NK-92 (cell line): ENCODE results near the gene OR10J1.

Experiments
- DNase-seq: peaks from one replicate; lab custom pipeline; 2025; ENCODE audit not compliant: unreplicated experiment; lab: John Stamatoyannopoulos, UW

OR10J1 gene

DNA sequence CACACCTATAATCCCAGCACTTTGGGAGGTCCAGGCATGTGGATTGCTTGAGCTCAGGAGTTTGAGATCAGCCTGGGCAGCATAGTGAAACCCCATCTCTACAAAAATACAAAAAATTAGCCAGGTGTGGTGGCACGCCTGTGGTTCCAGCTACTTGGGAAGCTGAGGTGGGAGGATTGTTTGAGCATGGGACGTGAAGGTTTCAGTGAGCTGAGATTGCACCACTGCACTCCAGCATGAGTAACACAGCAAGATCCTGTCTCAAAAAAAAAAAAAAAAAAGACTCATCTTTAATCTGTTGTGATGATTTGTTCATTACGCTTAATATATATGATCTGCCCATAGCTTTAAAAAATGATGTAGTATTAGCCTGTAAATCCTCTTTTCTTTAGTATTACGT is 44.0 kb downstream of the OR10J1 start:
- no peak for DNase-seq
